NCI-H345 (cell line): ENCODE data around the gene TRIM14.
"Not testable (repeated sequence)": the region's sequence is repeated elsewhere in the genome, so short reads cannot be mapped to it uniquely, and the experiment has no call there.

ENCODE experiments used
- DNase-seq: peaks from one replicate; lab custom pipeline; 2025; lab: John Stamatoyannopoulos, UW

Gene TRIM14

GRCh38 chr9:98081477-98082219 is 37.4 kb downstream of the TRIM14 start:
- DNase-seq = no peak

- DNase-seq = no peak
Observed at GRCh38 chr9:98080780-98081179, 38.2 kb downstream of the TRIM14 start.

- no peak for DNase-seq
Observed at GRCh38 chr9:98080326-98080725, 38.7 kb downstream of the TRIM14 start.

GRCh38 chr9:98078895-98079294 is 40.1 kb downstream of the TRIM14 start:
- no peak for DNase-seq

GRCh38 chr9:98076514-98076890 is 42.5 kb downstream of the TRIM14 start:
- not testable (repeated sequence) for DNase-seq

- DNase-seq = no peak
Observed at GRCh38 chr9:98075332-98075805, 43.7 kb downstream of the TRIM14 start.

- peak; percentile 47 for DNase-seq
Observed at GRCh38 chr9:98074115-98074990, 44.7 kb downstream of the TRIM14 start.

- DNase-seq = no peak
Observed at GRCh38 chr9:98071737-98072136, 47.3 kb downstream of the TRIM14 start.

- DNase-seq = no peak
Observed at GRCh38 chr9:98070704-98071103, 48.3 kb downstream of the TRIM14 start.

- no peak for DNase-seq
Observed at GRCh38 chr9:98069551-98069950, 49.5 kb downstream of the TRIM14 start.

GRCh38 chr9:98067184-98067583 is 51.8 kb downstream of the TRIM14 start:
- DNase-seq = no peak

- DNase-seq = no peak
Observed at GRCh38 chr9:98066235-98066634, 52.8 kb downstream of the TRIM14 start.

- no peak for DNase-seq
Observed at GRCh38 chr9:98064623-98065392, 54.2 kb downstream of the TRIM14 start.

GRCh38 chr9:98062161-98062560 is 56.9 kb downstream of the TRIM14 start:
- no peak for DNase-seq

GRCh38 chr9:98057138-98057799 is 61.8 kb downstream of the TRIM14 start:
- no peak for DNase-seq

- peak; percentile 89 for DNase-seq
Observed at GRCh38 chr9:98056269-98057137, 62.5 kb downstream of the TRIM14 start, which contains the start of gene NANS. TSS of gene NANS (plus strand) at chr9:98056732. CDS start at chr9:98056809, 77 bp downstream.

- DNase-seq = no peak
Observed at GRCh38 chr9:98054376-98054951, 64.6 kb downstream of the TRIM14 start.

GRCh38 chr9:98050351-98050750 is 68.7 kb downstream of the TRIM14 start:
- no peak for DNase-seq

GRCh38 chr9:98049288-98050072 is 69.5 kb downstream of the TRIM14 start:
- DNase-seq = no peak
